GM20000 (cell line): Measurements from ENCODE around the gene LONP2.
"Not testable (repeated sequence)": the region's sequence is repeated elsewhere in the genome, so short reads cannot be mapped to it uniquely, and the experiment has no call there.

ENCODE experiments used
- DNase-seq: peaks from one replicate; pipeline ENCODE4 v3.0.0; 2012; ENCODE audit warnings: low spot score
- TF ChIP-seq, protein P1 (sequence below): IDR thresholded peaks from 2 replicates; pipeline ENCODE4 v1.5.1; 2012; ENCODE audit warnings: mild to moderate bottlenecking, control low read depth; ENCODE audit errors: extremely low read depth, missing control alignments

LONP2 gene

DNA sequence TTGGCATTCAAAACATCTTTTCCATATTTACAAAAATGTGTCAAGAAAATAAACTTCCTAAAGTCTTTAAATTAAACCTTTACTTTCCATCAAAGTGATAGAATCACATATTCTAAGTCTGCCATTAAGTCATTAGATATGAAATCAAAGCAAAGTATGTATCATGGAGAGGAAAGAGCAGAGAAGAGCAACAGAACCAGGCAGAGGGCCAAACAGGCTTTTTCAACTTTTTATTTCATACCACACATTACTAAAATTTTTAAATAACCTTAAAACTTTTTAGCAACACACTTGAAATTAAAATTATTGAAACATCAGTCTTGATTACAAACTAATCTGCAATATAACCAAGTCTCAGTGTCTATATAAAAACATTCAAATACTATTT lies 127.3 kb downstream of the LONP2 start:
- TF ChIP-seq, protein P1, sequence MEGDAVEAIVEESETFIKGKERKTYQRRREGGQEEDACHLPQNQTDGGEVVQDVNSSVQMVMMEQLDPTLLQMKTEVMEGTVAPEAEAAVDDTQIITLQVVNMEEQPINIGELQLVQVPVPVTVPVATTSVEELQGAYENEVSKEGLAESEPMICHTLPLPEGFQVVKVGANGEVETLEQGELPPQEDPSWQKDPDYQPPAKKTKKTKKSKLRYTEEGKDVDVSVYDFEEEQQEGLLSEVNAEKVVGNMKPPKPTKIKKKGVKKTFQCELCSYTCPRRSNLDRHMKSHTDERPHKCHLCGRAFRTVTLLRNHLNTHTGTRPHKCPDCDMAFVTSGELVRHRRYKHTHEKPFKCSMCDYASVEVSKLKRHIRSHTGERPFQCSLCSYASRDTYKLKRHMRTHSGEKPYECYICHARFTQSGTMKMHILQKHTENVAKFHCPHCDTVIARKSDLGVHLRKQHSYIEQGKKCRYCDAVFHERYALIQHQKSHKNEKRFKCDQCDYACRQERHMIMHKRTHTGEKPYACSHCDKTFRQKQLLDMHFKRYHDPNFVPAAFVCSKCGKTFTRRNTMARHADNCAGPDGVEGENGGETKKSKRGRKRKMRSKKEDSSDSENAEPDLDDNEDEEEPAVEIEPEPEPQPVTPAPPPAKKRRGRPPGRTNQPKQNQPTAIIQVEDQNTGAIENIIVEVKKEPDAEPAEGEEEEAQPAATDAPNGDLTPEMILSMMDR: no peak
- no peak for DNase-seq

- DNase-seq: no peak
- TF ChIP-seq, protein P1: no peak
Observed at GRCh38 chr16:48372744-48373143, 128.6 kb downstream of the LONP2 start.

DNA sequence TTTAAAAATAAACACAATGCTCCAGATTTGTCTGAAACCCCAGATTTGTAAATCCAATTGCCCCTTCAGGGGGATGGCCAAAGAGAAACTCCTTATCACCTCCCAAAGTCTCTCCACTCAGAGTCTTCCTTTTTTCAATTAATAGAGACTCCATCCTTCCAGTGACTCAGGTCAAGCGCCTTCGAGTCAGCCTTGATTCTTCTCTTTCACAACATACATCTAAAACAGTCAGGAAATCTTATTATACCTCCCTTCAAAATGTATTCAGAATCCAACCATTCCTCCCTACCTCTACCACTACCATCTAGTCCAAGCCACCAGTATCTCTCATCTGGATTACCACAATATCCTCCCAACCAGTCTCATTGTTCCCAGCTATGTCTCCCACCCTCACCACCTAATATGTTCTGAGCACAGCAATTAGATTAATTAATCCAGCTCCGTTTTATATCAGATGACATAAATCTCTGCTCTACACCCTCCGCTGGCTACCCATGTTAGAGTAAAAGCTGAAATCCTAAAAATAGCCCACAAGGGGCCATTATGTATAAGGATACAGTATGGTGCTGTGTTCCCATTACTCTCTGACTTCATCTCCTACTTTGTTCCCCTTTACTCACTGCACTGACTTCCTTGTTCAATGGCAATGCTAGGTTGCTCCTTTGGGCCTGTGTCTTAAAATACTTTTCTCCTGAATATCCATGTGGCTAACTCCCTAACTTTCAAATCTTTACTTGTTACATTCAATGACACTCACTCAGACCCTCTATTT lies 129.3 kb downstream of the LONP2 start:
- no peak for DNase-seq
- TF ChIP-seq, protein P1: no peak

DNA sequence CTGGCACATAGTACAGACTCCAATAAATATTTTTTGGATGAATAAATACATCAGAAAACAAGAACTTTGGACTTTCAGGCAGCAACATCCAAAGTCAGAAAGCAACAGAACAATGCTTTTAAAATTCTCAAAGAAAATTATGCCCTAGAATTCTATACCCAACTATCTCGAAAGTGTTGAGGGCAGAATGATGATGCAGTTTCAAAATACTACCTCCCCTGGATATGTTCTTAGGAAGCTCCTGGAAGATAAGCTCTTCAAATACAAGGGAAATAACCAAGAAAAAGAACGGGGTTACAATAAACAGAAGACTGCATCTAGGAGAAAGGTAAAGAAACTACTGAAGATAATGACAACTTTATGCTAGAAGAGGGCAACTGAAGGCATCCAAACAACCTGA lies 130.2 kb downstream of the LONP2 start:
- TF ChIP-seq, protein P1: no peak
- no peak for DNase-seq

GRCh38 chr16:48377301-48377700 lies 133.2 kb downstream of the LONP2 start:
- not testable (repeated sequence) for DNase-seq

DNA sequence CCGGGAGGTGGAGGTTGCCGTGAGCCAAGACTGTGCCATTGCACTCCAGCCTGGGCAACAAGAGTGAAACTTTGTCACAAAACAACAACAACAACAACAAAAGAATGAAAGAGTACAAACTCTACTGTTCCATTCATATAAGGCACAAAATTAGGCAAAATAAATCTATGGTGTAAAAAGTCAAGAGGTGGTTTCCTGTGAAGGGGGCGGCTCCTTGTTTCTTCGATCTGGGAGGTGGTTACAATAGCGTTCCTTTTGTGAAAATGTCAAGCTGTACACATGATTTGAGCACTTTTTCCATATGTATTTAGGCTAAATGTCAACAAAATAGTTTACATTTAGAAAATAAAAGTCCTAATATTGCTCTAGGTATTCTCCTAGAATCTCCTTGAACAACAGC lies 134.2 kb downstream of the LONP2 start:
- TF ChIP-seq, protein P1: no peak
- no peak for DNase-seq

- DNase-seq: no peak
- TF ChIP-seq, protein P1: no peak
Observed at GRCh38 chr16:48378836-48379235, 134.7 kb downstream of the LONP2 start.

DNA sequence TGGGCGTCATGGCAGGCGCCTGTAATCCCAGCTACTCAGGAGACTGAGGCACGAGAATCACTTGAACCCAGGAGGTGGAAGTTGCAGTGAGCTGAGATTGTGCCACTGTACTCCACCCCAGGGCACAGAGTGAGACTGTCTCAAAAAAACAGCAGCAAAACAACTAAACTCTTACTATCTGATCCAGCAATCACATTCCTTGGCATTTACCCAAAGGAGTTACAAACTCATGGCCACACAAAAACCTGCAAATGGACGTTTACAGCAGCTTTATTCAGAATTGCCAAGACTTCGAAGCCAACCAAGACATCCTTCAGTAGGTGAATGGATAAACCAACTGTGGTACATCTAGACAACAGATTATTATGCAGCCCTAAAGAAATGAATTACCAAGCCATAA lies 137.1 kb downstream of the LONP2 start:
- no peak for DNase-seq
- TF ChIP-seq, protein P1: no peak
